Measurements from ENCODE around the gene SLC6A19. TPM values are rescaled to one million over a fixed set of nuclear protein-coding genes. Genes with fewer than 3 reads are reported as not detected.

The SLC6A19 gene
- total RNA-seq, 4 donors from 2014 or later: 2.5 to 106 (median 69.5) TPM; not detected in 1

- Histone ChIP-seq H3K4me1 (peaks cover 10 to 19% (median 14%) of the 10 kb centered on the region in 4 donors), H3K36me3 (no peaks in the 10 kb centered on the region), H3K27me3 (peaks cover 10% of the 10 kb centered on the region), H3K9me3 (peaks cover 6 to 13% of the 10 kb centered on the region in 2 donors), H3K27ac (peak overlapping the region; percentile 66 to 75 (median 72)), H3K4me3 (no peak overlapping the region)
- peak; percentile 89 for DNase-seq
- WGBS, 2 donors (ENCODE audit: low coverage in 1 of 2): 38% methylated on average over 22 of the region's 22 CpGs; no CpG with 5 or more reads in 1 of the 2 donors
- intact Hi-C loops (cut with DNase I; ENCODE audit: low total_unique reads): no loop called here
- in situ Hi-C loops (cut with MboI; ENCODE audit: low pct_ligation_motif_present in 1 of 4, low pct_unique_long_range_greater_than_20kb in 1 of 4, low sequenced_read_pairs in 3 of 4): no loop called here
- peak; percentile 16 for TF ChIP-seq POLR2A (IDR thresholded peaks at IDR 0.05)
- peak in 2 of 3 donors; percentile 37 to 71 for TF ChIP-seq POLR2AphosphoS5 (IDR thresholded peaks at IDR 0.05)
- TF ChIP-seq EP300 (IDR thresholded peaks at IDR 0.05; ENCODE audit: low read depth): no peak
Measured at GRCh38 chr5:1239505-1240251, 38.3 kb downstream of the SLC6A19 start.

- H3K4me1 ChIP-seq: peaks cover 10 to 19% (median 14%) of the 10 kb centered on the region in 4 donors
- intact Hi-C loops (cut with DNase I; ENCODE audit: low total_unique reads): no loop called here
- no peak for DNase-seq
- no peaks in the 10 kb centered on the region for H3K36me3 ChIP-seq
- H3K9me3 ChIP-seq: peaks cover 5 to 8% of the 10 kb centered on the region in 2 donors
- peaks cover 20% of the 10 kb centered on the region for H3K27me3 ChIP-seq
- in situ Hi-C loops (cut with MboI; ENCODE audit: low pct_ligation_motif_present in 1 of 4, low pct_unique_long_range_greater_than_20kb in 1 of 4, low sequenced_read_pairs in 3 of 4): no loop called here
- peak overlapping the region; percentile 66 to 75 (median 72) for H3K27ac ChIP-seq
- TF ChIP-seq CTCF (IDR thresholded peaks at IDR 0.05) (no peak), EP300 (IDR thresholded peaks at IDR 0.05; ENCODE audit: low read depth) (no peak), POLR2A (IDR thresholded peaks at IDR 0.05) (no peak), POLR2AphosphoS5 (IDR thresholded peaks at IDR 0.05) (no peak)
- no peak overlapping the region for H3K4me3 ChIP-seq
- 76% methylated on average over 27 of the region's 29 CpGs; no CpG with 5 or more reads in 1 of the 2 donors for WGBS, 2 donors (ENCODE audit: low coverage in 1 of 2)
Measured at GRCh38 chr5:1240496-1241260, 39.3 kb downstream of the SLC6A19 start.

- H3K4me3 ChIP-seq: no peak overlapping the region
- no peak for DNase-seq
- no peaks in the 10 kb centered on the region for H3K36me3 ChIP-seq
- no peak for TF ChIP-seq POLR2A (IDR thresholded peaks at IDR 0.05)
- no peak for TF ChIP-seq POLR2AphosphoS5 (IDR thresholded peaks at IDR 0.05)
- TF ChIP-seq EP300 (IDR thresholded peaks at IDR 0.05; ENCODE audit: low read depth): no peak
- TF ChIP-seq CTCF (IDR thresholded peaks at IDR 0.05): no peak
- in situ Hi-C loops (cut with MboI; ENCODE audit: low pct_ligation_motif_present in 1 of 4, low pct_unique_long_range_greater_than_20kb in 1 of 4, low sequenced_read_pairs in 3 of 4): no loop called here
- no peaks in the 10 kb centered on the region for H3K9me3 ChIP-seq
- intact Hi-C loops (cut with DNase I; ENCODE audit: low total_unique reads): no loop called here
- no peak overlapping the region for H3K27ac ChIP-seq
- peaks cover 10 to 19% (median 14%) of the 10 kb centered on the region in 4 donors for H3K4me1 ChIP-seq
- WGBS, 2 donors (ENCODE audit: low coverage in 1 of 2): 80% methylated on average over 22 of the region's 22 CpGs; no CpG with 5 or more reads in 1 of the 2 donors
- peaks cover 29% of the 10 kb centered on the region for H3K27me3 ChIP-seq
Measured at GRCh38 chr5:1241509-1242080, 40.2 kb downstream of the SLC6A19 start.

DNA sequence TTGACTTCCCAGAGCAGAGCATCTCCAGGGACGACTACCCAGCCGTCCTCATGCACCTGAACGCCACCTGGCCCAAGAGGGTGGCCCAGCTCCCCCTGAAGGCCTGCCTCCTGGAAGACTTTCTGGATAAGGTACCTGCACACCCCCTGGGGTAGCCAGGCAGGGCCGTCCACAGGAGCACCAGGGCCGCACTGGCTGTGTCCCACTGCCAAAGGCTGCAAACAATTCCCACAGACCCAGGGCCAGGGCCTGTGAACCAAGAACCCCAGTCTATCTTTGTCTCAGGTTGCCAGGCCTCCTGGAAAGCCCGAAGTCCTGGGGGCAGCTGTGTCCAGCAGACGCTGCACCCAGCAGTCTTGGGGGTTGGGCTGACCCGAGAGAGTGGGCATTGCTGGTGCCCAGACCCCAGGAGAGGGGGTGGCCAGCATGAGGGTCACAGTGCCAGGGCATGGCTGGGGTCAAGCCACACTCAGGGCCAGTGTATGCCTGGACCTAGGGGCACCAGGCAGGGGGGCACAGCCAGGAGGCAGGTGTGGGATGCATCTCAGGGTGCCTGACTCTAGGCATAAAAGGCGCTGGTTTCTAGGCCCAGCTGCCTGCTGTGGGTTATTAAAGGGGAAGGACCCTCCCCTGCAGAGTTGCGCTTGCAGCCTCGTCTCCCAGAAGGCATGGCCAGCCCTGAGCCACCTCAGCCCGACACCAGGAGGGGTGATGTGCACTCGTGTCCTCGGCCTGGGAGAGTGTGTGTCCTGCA lies 41.5 kb downstream of the SLC6A19 start:
- H3K27ac ChIP-seq: no peak overlapping the region
- in situ Hi-C loops (cut with MboI; ENCODE audit: low pct_ligation_motif_present in 1 of 4, low pct_unique_long_range_greater_than_20kb in 1 of 4, low sequenced_read_pairs in 3 of 4) (no loop called here), intact Hi-C loops (cut with DNase I; ENCODE audit: low total_unique reads) (no loop called here)
- peaks cover 10 to 19% (median 14%) of the 10 kb centered on the region in 4 donors for H3K4me1 ChIP-seq
- peaks cover 40% of the 10 kb centered on the region for H3K27me3 ChIP-seq
- TF ChIP-seq EP300 (IDR thresholded peaks at IDR 0.05; ENCODE audit: low read depth): no peak
- TF ChIP-seq POLR2A (IDR thresholded peaks at IDR 0.05): no peak
- TF ChIP-seq CTCF (IDR thresholded peaks at IDR 0.05): no peak
- no peak for TF ChIP-seq POLR2AphosphoS5 (IDR thresholded peaks at IDR 0.05)
- no peaks in the 10 kb centered on the region for H3K36me3 ChIP-seq
- no peak overlapping the region for H3K4me3 ChIP-seq
- no peaks in the 10 kb centered on the region for H3K9me3 ChIP-seq
- 66% methylated on average over 13 of the region's 14 CpGs; no CpG with 5 or more reads in 1 of the 2 donors for WGBS, 2 donors (ENCODE audit: low coverage in 1 of 2)
- no peak for DNase-seq
